RWPE2 (cell line): ENCODE measurements around the gene SP140L.
"Not testable (repeated sequence)": the region's sequence is repeated elsewhere in the genome, so short reads cannot be mapped to it uniquely, and the experiment has no call there.

Source experiments
- ATAC-seq: fragments of 200-7000 bp; cut with Tn5 transposase; 3 replicates; pipeline ENCODE4 v1.9.1; 2021; ENCODE audit warnings: low read depth
- DNase-seq: peaks from one replicate; pipeline ENCODE4 v3.0.0-alpha.2; 2020; ENCODE audit warnings: low spot score
- H3K27ac ChIP-seq: fragments of 450-650 bp; 2 replicates; pipeline ENCODE4 v1.5.1; 2017; ENCODE audit warnings: mild to moderate bottlenecking; ENCODE audit not compliant: poor library complexity, severe bottlenecking
- H3K27me3 ChIP-seq: fragments of 250-450 bp; sonication (Bioruptor Pico); 2 replicates; pipeline ENCODE4 v1.5.1; 2021; ENCODE audit warnings: mild to moderate bottlenecking, moderate library complexity; ENCODE audit not compliant: insufficient read depth, poor library complexity, severe bottlenecking
- H3K36me3 ChIP-seq: fragments of 250-450 bp; sonication (Bioruptor Pico); 2 replicates; pipeline ENCODE4 v1.5.1; 2020; ENCODE audit warnings: low read depth, mild to moderate bottlenecking, moderate library complexity
- H3K4me1 ChIP-seq: fragments of 250-450 bp; sonication (Bioruptor Pico); 2 replicates; pipeline ENCODE4 v1.5.1; 2021; ENCODE audit warnings: mild to moderate bottlenecking, moderate library complexity; ENCODE audit not compliant: insufficient read depth, poor library complexity, severe bottlenecking
- H3K4me3 ChIP-seq: fragments of 250-450 bp; sonication (Bioruptor Pico); 2 replicates; pipeline ENCODE4 v1.5.1; 2021; ENCODE audit warnings: mild to moderate bottlenecking, moderate library complexity; ENCODE audit not compliant: severe bottlenecking
- H3K9me3 ChIP-seq: fragments of 250-450 bp; sonication (Bioruptor Pico); 2 replicates; pipeline ENCODE4 v1.5.1; 2021; ENCODE audit warnings: mild to moderate bottlenecking, moderate library complexity; ENCODE audit not compliant: severe bottlenecking
- TF ChIP-seq, protein P1 (sequence below): fragments of 450-650 bp; IDR thresholded peaks from one replicate; pipeline ENCODE4 v1.5.1; 2017; ENCODE audit warnings: mild to moderate bottlenecking, moderate library complexity; ENCODE audit not compliant: poor library complexity, severe bottlenecking

SP140L gene

GRCh38 chr2:230429513-230429912, 102.5 kb downstream of the SP140L start:
- TF ChIP-seq, protein P1, sequence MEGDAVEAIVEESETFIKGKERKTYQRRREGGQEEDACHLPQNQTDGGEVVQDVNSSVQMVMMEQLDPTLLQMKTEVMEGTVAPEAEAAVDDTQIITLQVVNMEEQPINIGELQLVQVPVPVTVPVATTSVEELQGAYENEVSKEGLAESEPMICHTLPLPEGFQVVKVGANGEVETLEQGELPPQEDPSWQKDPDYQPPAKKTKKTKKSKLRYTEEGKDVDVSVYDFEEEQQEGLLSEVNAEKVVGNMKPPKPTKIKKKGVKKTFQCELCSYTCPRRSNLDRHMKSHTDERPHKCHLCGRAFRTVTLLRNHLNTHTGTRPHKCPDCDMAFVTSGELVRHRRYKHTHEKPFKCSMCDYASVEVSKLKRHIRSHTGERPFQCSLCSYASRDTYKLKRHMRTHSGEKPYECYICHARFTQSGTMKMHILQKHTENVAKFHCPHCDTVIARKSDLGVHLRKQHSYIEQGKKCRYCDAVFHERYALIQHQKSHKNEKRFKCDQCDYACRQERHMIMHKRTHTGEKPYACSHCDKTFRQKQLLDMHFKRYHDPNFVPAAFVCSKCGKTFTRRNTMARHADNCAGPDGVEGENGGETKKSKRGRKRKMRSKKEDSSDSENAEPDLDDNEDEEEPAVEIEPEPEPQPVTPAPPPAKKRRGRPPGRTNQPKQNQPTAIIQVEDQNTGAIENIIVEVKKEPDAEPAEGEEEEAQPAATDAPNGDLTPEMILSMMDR = no peak
- Histone ChIP-seq H3K4me1 (peaks cover 5% of the 10 kb centered on the region), H3K27me3 (no peaks in the 10 kb centered on the region), H3K36me3 (peaks cover 39% of the 10 kb centered on the region), H3K9me3 (peaks cover 8% of the 10 kb centered on the region), H3K4me3 (no peak overlapping the region), H3K27ac (no peak overlapping the region)
- ATAC-seq (no peak), DNase-seq (no peak)

- peaks cover 38% of the 10 kb centered on the region for H3K36me3 ChIP-seq
- H3K27ac ChIP-seq = no peak overlapping the region
- peaks cover 9% of the 10 kb centered on the region for H3K9me3 ChIP-seq
- DNase-seq (no peak), ATAC-seq (no peak)
- TF ChIP-seq, protein P1 = no peak
- H3K4me3 ChIP-seq = no peak overlapping the region
- peaks cover under 1% of the 10 kb centered on the region for H3K4me1 ChIP-seq
- no peaks in the 10 kb centered on the region for H3K27me3 ChIP-seq
These were observed 104.2 kb downstream of the SP140L start for GRCh38 chr2:230430957-230431910.

DNA sequence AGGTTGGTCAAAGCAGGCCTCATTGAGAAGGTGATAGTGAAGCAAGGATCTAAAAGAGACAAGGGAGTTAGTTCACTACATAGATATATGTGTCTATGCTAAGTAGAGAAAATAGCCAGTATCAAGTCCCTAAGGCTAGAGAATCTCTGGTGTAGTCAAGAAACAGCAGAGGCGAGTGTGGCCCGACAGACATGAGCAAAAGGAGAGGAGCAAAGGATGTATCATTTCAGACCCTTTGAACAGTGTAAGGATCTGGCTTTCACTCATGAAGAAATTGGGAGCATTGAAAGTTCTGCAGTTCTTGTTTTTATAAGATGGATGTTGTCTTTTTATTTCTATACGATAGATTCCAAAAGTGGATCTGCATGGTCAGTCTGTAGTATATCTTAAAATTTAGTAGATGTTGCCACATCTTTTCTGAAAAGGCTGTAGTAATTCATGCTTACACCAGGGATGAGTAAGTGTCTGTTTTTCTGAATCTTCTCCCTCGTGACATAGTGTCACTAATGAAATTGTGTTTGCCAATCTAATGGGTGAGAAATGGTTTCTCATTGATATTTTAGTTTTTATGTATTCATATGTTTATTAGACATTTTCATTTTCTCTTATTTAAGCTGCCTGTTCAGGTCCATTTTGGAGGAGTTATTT, 107.8 kb downstream of the SP140L start:
- DNase-seq = no peak
- no peak overlapping the region for H3K27ac ChIP-seq
- H3K4me1 ChIP-seq = peaks cover 5% of the 10 kb centered on the region
- H3K4me3 ChIP-seq = no peak overlapping the region
- 0 out of 3 replicates have a peak, but pooled peaks have one; percentile 25 for ATAC-seq
- H3K9me3 ChIP-seq = peaks cover 4% of the 10 kb centered on the region
- TF ChIP-seq, protein P1 = no peak
- no peaks in the 10 kb centered on the region for H3K27me3 ChIP-seq
- peaks cover 24% of the 10 kb centered on the region for H3K36me3 ChIP-seq

DNA sequence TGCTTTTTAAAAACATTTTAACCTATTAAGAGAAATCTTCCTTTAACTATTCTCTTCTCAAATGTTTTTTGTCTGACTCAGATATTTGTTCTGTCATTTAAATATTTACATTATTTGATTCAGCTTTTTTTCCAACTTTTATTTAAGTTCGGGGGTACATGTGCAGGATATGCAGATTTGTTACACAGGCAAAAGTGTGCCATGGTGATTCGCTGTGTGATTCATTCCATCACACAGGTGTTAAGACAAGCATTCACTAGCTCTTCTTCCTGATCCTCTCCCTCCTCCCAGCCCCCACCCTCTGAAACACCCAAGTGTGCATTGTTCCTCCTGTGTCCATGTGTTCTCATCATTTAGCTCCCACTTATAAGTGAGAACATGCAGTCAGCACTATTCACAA, 108.4 kb downstream of the SP140L start:
- Histone ChIP-seq H3K27ac (no peak overlapping the region), H3K4me3 (no peak overlapping the region), H3K4me1 (peaks cover 6% of the 10 kb centered on the region), H3K27me3 (no peaks in the 10 kb centered on the region), H3K36me3 (peaks cover 22% of the 10 kb centered on the region), H3K9me3 (peaks cover 4% of the 10 kb centered on the region)
- DNase-seq = no peak
- peak; percentile 40; the same call in 1 of the 3 replicates for ATAC-seq
- TF ChIP-seq, protein P1 = no peak

DNA sequence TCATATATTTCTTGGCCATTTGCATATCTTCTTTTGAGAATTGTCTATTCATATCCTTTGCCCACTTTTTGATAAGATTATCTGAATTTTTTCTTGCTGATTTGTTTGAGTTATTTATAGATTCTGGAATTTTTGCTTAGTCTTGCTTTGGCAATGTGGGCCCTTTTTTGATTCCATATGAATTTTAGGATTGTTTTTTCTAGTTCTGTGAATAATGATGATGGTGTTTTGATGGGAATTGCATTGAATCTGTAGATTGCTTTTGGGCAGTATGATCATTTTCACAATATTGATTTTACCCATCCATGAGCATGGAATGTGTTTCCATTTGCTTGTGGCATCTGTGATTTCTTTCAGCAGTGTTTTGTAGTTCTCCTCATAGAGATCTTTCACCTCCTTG, 112.1 kb downstream of the SP140L start:
- peaks cover 32% of the 10 kb centered on the region for H3K36me3 ChIP-seq
- H3K27me3 ChIP-seq, H3K9me3 ChIP-seq, H3K4me3 ChIP-seq, ATAC-seq, DNase-seq, H3K27ac ChIP-seq, H3K4me1 ChIP-seq: not testable (repeated sequence)
